IMR-90 (cell line): ENCODE results near the gene PRDX5. TPM values are rescaled to one million over a fixed set of nuclear protein-coding genes. Genes with fewer than 3 reads are reported as not detected.

Source experiments
- ATAC-seq: fragments of 200-7000 bp; cut with Tn5 transposase; 2 replicates; pipeline ENCODE4 v1.9.1; 2020; ENCODE audit warnings: low read depth, mild to moderate bottlenecking, moderate library complexity
- BruUV-seq: library from RNA; stranded (reverse); fragments of 400-500 nt; replicated peaks from 2 replicates; lab custom pipeline; 2021; lab: Mats Ljungman, UMichigan
- CTCF ChIA-PET: fragments of 300-600 bp; formaldehyde crosslinking; extraction: SDS; loops from one replicate; lab custom pipeline; 2021; ENCODE audit warnings: antibody characterized with exemption; lab: Yijun Ruan, JAX
- POLR2A ChIA-PET: fragments of 300-600 bp; sonication (Branson Sonifier 250); formaldehyde crosslinking; loops from one replicate; lab custom pipeline; 2022; ENCODE audit warnings: antibody characterized with exemption; ENCODE audit not compliant: unreplicated experiment; lab: Charles Lee
- DNase-seq: peaks from one replicate; pipeline ENCODE4 v3.0.0; 2013
- H2AFZ ChIP-seq: replicated peaks from 2 replicates; pipeline ENCODE3; 2013; ENCODE audit warnings: low read length, mild to moderate bottlenecking; ENCODE audit not compliant: poor library complexity
- H2AK5ac ChIP-seq: 2 replicates; pipeline ENCODE4 v1.6.1; 2013; ENCODE audit warnings: low read depth, low read length, inconsistent platforms
- H2AK9ac ChIP-seq: replicated peaks from 2 replicates; pipeline ENCODE3; 2013; ENCODE audit warnings: mild to moderate bottlenecking, low read depth, low read length, moderate library complexity; ENCODE audit not compliant: poor library complexity
- H2BK120ac ChIP-seq: 2 replicates; pipeline ENCODE4 v1.6.1; 2013; ENCODE audit warnings: low read depth, low read length, inconsistent platforms
- H2BK15ac ChIP-seq: 3 replicates; pipeline ENCODE4 v1.6.1; 2013; ENCODE audit warnings: low read depth, low read length, inconsistent platforms
- H2BK20ac ChIP-seq: 2 replicates; pipeline ENCODE4 v1.6.1; 2013; ENCODE audit warnings: low read depth, mild to moderate bottlenecking, inconsistent platforms, low read length, moderate library complexity
- H2BK5ac ChIP-seq: 2 replicates; pipeline ENCODE4 v1.6.1; 2013; ENCODE audit warnings: mild to moderate bottlenecking, low read depth, low read length, inconsistent platforms; ENCODE audit not compliant: poor library complexity, severe bottlenecking
- H3K14ac ChIP-seq: replicated peaks from 2 replicates; pipeline ENCODE4 v1.6.1; 2013; ENCODE audit warnings: low read depth, low read length, inconsistent platforms
- H3K18ac ChIP-seq: 2 replicates; pipeline ENCODE4 v1.6.1; 2013; ENCODE audit warnings: low read depth, low read length, control low read depth
- H3K23ac ChIP-seq: 2 replicates; pipeline ENCODE4 v1.6.1; 2013; ENCODE audit warnings: low read depth, low read length, inconsistent platforms
- H3K27ac ChIP-seq: 2 replicates; pipeline ENCODE4 v1.5.1; 2013; ENCODE audit warnings: mild to moderate bottlenecking, control low read depth, low read length; ENCODE audit not compliant: insufficient read depth
- H3K27me3 ChIP-seq: 2 replicates; pipeline ENCODE4 v1.6.1; 2013; ENCODE audit warnings: low read length; ENCODE audit not compliant: control insufficient read depth, insufficient read depth
- H3K36me3 ChIP-seq: 2 replicates; pipeline ENCODE4 v1.6.1; 2013; ENCODE audit warnings: low read length, mixed read lengths; ENCODE audit not compliant: control insufficient read depth, insufficient read depth
- H3K4ac ChIP-seq: 2 replicates; pipeline ENCODE4 v1.6.1; 2013; ENCODE audit warnings: low read depth, low read length, inconsistent platforms
- H3K4me1 ChIP-seq: 2 replicates; pipeline ENCODE4 v1.6.1; 2013; ENCODE audit warnings: low read length, mixed read lengths; ENCODE audit not compliant: control insufficient read depth, insufficient read depth
- H3K4me2 ChIP-seq: 2 replicates; pipeline ENCODE4 v1.6.1; 2013; ENCODE audit warnings: low read depth, mild to moderate bottlenecking, control low read depth, low read length, moderate library complexity
- H3K4me3 ChIP-seq: 2 replicates; pipeline ENCODE4 v1.5.1; 2013; ENCODE audit warnings: low read depth, mild to moderate bottlenecking, control low read depth, low read length, moderate library complexity; ENCODE audit not compliant: insufficient read depth
- H3K56ac ChIP-seq: 2 replicates; pipeline ENCODE4 v1.6.1; 2013; ENCODE audit warnings: low read length, inconsistent platforms; ENCODE audit not compliant: insufficient read depth; ENCODE audit errors: extremely low read depth
- H3K79me1 ChIP-seq, 2 experiments: 2 replicates each; pipeline ENCODE4 v1.6.1; 2013; ENCODE audit warnings: low read length in 2 of 2, inconsistent platforms in 1 of 2, low read depth in 1 of 2
- H3K9ac ChIP-seq: 2 replicates; pipeline ENCODE4 v1.6.1; 2013; ENCODE audit warnings: low read depth, low read length, control low read depth
- H3K9me1 ChIP-seq: 2 replicates; pipeline ENCODE4 v1.6.1; 2013; ENCODE audit warnings: low read length, inconsistent platforms; ENCODE audit not compliant: insufficient read depth
- H3K9me3 ChIP-seq: 2 replicates; pipeline ENCODE4 v1.6.1; 2013; ENCODE audit warnings: low read length; ENCODE audit not compliant: control insufficient read depth, insufficient read depth
- H4K20me1 ChIP-seq: 2 replicates; pipeline ENCODE4 v1.6.1; 2013; ENCODE audit warnings: low read length, inconsistent platforms; ENCODE audit not compliant: insufficient read depth
- H4K5ac ChIP-seq: 2 replicates; pipeline ENCODE4 v1.6.1; 2013; ENCODE audit warnings: mild to moderate bottlenecking, low read depth, low read length, control low read depth
- H4K8ac ChIP-seq, 2 experiments: 2 replicates each; pipeline ENCODE4 v1.6.1; 2013; ENCODE audit warnings: low read depth in 2 of 2, low read length in 2 of 2, control low read depth in 1 of 2, inconsistent platforms in 1 of 2
- H4K91ac ChIP-seq: 2 replicates; pipeline ENCODE4 v1.6.1; 2013; ENCODE audit warnings: low read depth, low read length, inconsistent platforms; ENCODE audit not compliant: insufficient read depth
- CEBPB ChIP-seq: IDR thresholded peaks from 2 replicates; pipeline ENCODE4 v1.6.1; 2012; ENCODE audit warnings: low read depth, low read length, improper control_type of control experiment
- ELK1 ChIP-seq: fragments of 150-350 bp; IDR thresholded peaks from 2 replicates; pipeline ENCODE4 v1.6.1; 2016; ENCODE audit warnings: low read depth, mild to moderate bottlenecking, low read length, moderate library complexity, borderline replicate concordance
- MAZ ChIP-seq: IDR thresholded peaks from 2 replicates; pipeline ENCODE4 v1.6.1; 2012; ENCODE audit warnings: low read depth, mild to moderate bottlenecking, low read length, improper control_type of control experiment, moderate library complexity, borderline replicate concordance
- NFE2L2 ChIP-seq: fragments of 150-350 bp; IDR thresholded peaks from 2 replicates; pipeline ENCODE4 v1.6.1; 2016; ENCODE audit warnings: low read depth, mild to moderate bottlenecking, low read length
- POLR2A ChIP-seq: IDR thresholded peaks from 2 replicates; pipeline ENCODE4 v1.6.1; 2012; ENCODE audit warnings: mild to moderate bottlenecking, low read depth, low read length
- RCOR1 ChIP-seq: IDR thresholded peaks from 2 replicates; pipeline ENCODE4 v1.6.1; 2012; ENCODE audit warnings: mild to moderate bottlenecking, low read length, improper control_type of control experiment; ENCODE audit not compliant: insufficient replicate concordance
- RFX5 ChIP-seq: IDR thresholded peaks from 2 replicates; pipeline ENCODE4 v1.8.0; 2012; ENCODE audit warnings: low read depth, mild to moderate bottlenecking, low read length, moderate library complexity
- WGBS, 2 experiments: methylation state at CpG; one replicate each; pipeline versions ENCODE4 v1.1.5 to v1.1.7; 2013; ENCODE audit warnings: missing lambda C conversion rate in 2 of 2; ENCODE audit not compliant: insufficient read length in 1 of 2; ENCODE audit errors: extremely low coverage in 2 of 2; 5-methylcytosine and 5-hydroxymethylcytosine counted together
- dilution Hi-C: fragments of 300-500 bp; cut with HindIII; formaldehyde crosslinking; loops from one replicate; pipeline ENCODE4 v1.14.3; 2018; ENCODE audit warnings: low sequenced_read_pairs; ENCODE audit not compliant: unreplicated experiment
- in situ Hi-C: fragments of 300-500 bp; cut with MboI; formaldehyde crosslinking; loops from 3 replicates; pipeline ENCODE4 v1.14.3; 2019; ENCODE audit warnings: low sequenced_read_pairs, inconsistent platforms, mixed read lengths
- intact Hi-C: fragments of 100-400 bp; cut with micrococcal nuclease; formaldehyde crosslinking; loops from 2 replicates; pipeline ENCODE4 v1.10.0; 2022
- polyA plus RNA-seq, 3 experiments: library from polyadenylated mRNA; depleted of rRNA; stranded (reverse); fragments of >200 nt; gene quantifications; 2 replicates each; pipeline ENCODE4 v1.2.3, GENCODE V29; 2012; ENCODE audit warnings: low replicate concordance in 1 of 3
- total RNA-seq: library from RNA; depleted of rRNA; stranded (reverse); fragments of >200 nt; gene quantifications from 2 replicates; pipeline ENCODE4 v1.2.3, GENCODE V29; 2012

Gene PRDX5
- total and polyA plus RNA-seq, 2 of the 4 experiments (the other 2 are of a cell fraction), result 120 to 292 TPM

GRCh38 chr11:64289002-64289564, 28.8 kb upstream of the PRDX5 start:
- H3K4ac ChIP-seq, result no peak overlapping the region
- H3K9ac ChIP-seq, result no peak overlapping the region
- H3K18ac ChIP-seq, result no peak overlapping the region
- TF ChIP-seq NFE2L2, result no peak
- TF ChIP-seq RCOR1, result no peak
- no peak for TF ChIP-seq RFX5
- no peak for TF ChIP-seq CEBPB
- no peak for TF ChIP-seq MAZ
- no peak for TF ChIP-seq ELK1
- no peak for TF ChIP-seq POLR2A
- peaks cover 7% of the 10 kb centered on the region for H3K4me1 ChIP-seq
- no peaks in the 10 kb centered on the region for H3K36me3 ChIP-seq
- no peak overlapping the region for H3K4me2 ChIP-seq
- no peak overlapping the region for H3K56ac ChIP-seq
- H3K27me3 ChIP-seq, result peaks cover 41% of the 10 kb centered on the region
- no peaks in the 10 kb centered on the region; the same call in 1 of the 2 replicates for H3K9me1 ChIP-seq
- H4K20me1 ChIP-seq, result peaks cover 5% of the 10 kb centered on the region; the same call in 1 of the 2 replicates
- in situ Hi-C loops, result no loop called here
- POLR2A ChIA-PET, result no interaction called here
- H4K91ac ChIP-seq, result no peak overlapping the region
- dilution Hi-C loops, result no loop called here
- CTCF ChIA-PET, result no interaction called here
- peaks cover 6 to 17% of the 10 kb centered on the region in 2 experiments; a peak in 3 of 4 replicates for H3K79me1 ChIP-seq
- H3K27ac ChIP-seq, result no peak overlapping the region
- H2BK20ac ChIP-seq, result no peak overlapping the region
- intact Hi-C loops, result no loop called here
- ATAC-seq, result no peak
- H4K8ac ChIP-seq, result no peak overlapping the region
- 80% methylated on average over 7 of the region's 13 CpGs; no CpG with 5 or more reads in 1 of the 2 experiments for WGBS, 2 experiments
- no TSS peak for BruUV-seq
- no peak for DNase-seq
- H2AK5ac ChIP-seq, result no peak overlapping the region
- no peak overlapping the region for H2BK15ac ChIP-seq
- no peak overlapping the region for H2AFZ ChIP-seq
- H3K14ac ChIP-seq, result no peak overlapping the region
- no peak overlapping the region for H3K23ac ChIP-seq
- no peak overlapping the region for H4K5ac ChIP-seq
- no peak overlapping the region for H2AK9ac ChIP-seq
- H3K9me3 ChIP-seq, result no peaks in the 10 kb centered on the region
- H3K4me3 ChIP-seq, result no peak overlapping the region
- H2BK5ac ChIP-seq, result no peak overlapping the region
- no peak overlapping the region for H2BK120ac ChIP-seq
